Right cardiac atrium (tissue), 5 donors: ENCODE data around the gene DCTN4. TPM values are rescaled to one million over a fixed set of nuclear protein-coding genes. Genes with fewer than 3 reads are reported as not detected.
"Not testable (repeated sequence)": the region's sequence is repeated elsewhere in the genome, so short reads cannot be mapped to it uniquely, and the experiment has no call there.

Experiments used
- ATAC-seq, 2 donors: fragments of 200-7000 bp; cut with Tn5 transposase; one replicate each; pipeline versions ENCODE4 v1.8.0 to v1.9.1; 2020; ENCODE audit warnings: moderate library complexity in 2 of 2, mild to moderate bottlenecking in 1 of 2
- DNase-seq, 3 donors: peaks; one replicate each; pipeline ENCODE4 v3.0.0-alpha.2; 2020
- H3K27ac ChIP-seq: one replicate; pipeline ENCODE4 v1.5.1; 2013; ENCODE audit warnings: mild to moderate bottlenecking, low read length, control low read depth, moderate library complexity
- H3K27me3 ChIP-seq: one replicate; pipeline ENCODE4 v1.6.1; 2013; ENCODE audit not compliant: control insufficient read depth, insufficient read depth
- H3K4me1 ChIP-seq: one replicate; pipeline ENCODE4 v1.6.1; 2013; ENCODE audit warnings: low read length; ENCODE audit not compliant: control insufficient read depth, insufficient read depth
- H3K4me3 ChIP-seq: one replicate; pipeline ENCODE4 v1.5.1; 2013; ENCODE audit warnings: low read length, control low read depth
- H3K9me3 ChIP-seq: one replicate; pipeline ENCODE4 v1.6.1; 2013; ENCODE audit warnings: low read length; ENCODE audit not compliant: control insufficient read depth
- WGBS: extraction: QIAGEN DNeasy Blood & Tissue Kit; methylation state at CpG from one replicate; pipeline ENCODE4 v1.1.7; 2013; 5-methylcytosine and 5-hydroxymethylcytosine counted together
- intact Hi-C, 4 donors: fragments of 100-400 bp; cut with DNase I; formaldehyde crosslinking; loops; one replicate each; pipeline versions ENCODE4 v1.11.0 to v1.14.0; 2022 to 2023
- long read RNA-seq, 4 donors: library from polyadenylated mRNA; unstranded; transcript quantifications; one replicate each; pipeline ENCODE4 v2.0.0, GENCODE V29; 2020 to 2021
- polyA plus RNA-seq: library from polyadenylated mRNA; stranded (reverse); fragments of 200-250 nt; gene quantifications from one replicate; pipeline ENCODE4 v1.2.3, GENCODE V29; 2013
- total RNA-seq, 4 donors: library from RNA; stranded (reverse); fragmentation: NEBNext Ultra II Directional; extraction: Animal tissue kit (Norgen Biotek cat#: 25700); gene quantifications; one replicate each; pipeline ENCODE4 v1.2.1, GENCODE V29; 2021
- donor health status: healthy with polysubstance abuse.
- donor health status: DM: no; HTN: yes; CAD: no.
- donor health status: DM: no; HTN: no; CAD: no.
- donor health status: DM: no; HTN: yes; CAD: no; lungs with severe emphysema.
- donor health status: DM: yes; HTN: yes; CAD: no.

Gene DCTN4
- total RNA-seq (10 to 100 TPM; 41.8 to 51.6 (median 47.6) TPM), polyA plus RNA-seq (22.7 TPM)
- long read RNA-seq, donor 1, full-length matches to known transcripts = 38 of 56 reads
- long read RNA-seq, donor 1, partial matches to known transcripts = 6 of 56 reads
- long read RNA-seq, donor 1, other reads (novel, unspliced or antisense) = 12 of 56 reads
- long read RNA-seq, donor 2, full-length matches to known transcripts = 30 of 34 reads
- long read RNA-seq, donor 2, partial matches to known transcripts = 0 of 34 reads
- long read RNA-seq, donor 2, other reads (novel, unspliced or antisense) = 4 of 34 reads
- long read RNA-seq, donor 3, full-length matches to known transcripts = 96 of 156 reads
- long read RNA-seq, donor 3, partial matches to known transcripts = 43 of 156 reads
- long read RNA-seq, donor 3, other reads (novel, unspliced or antisense) = 17 of 156 reads
- long read RNA-seq, donor 4, full-length matches to known transcripts = 21 of 34 reads
- long read RNA-seq, donor 4, partial matches to known transcripts = 12 of 34 reads
- long read RNA-seq, donor 4, other reads (novel, unspliced or antisense) = 1 of 34 reads

GRCh38 chr5:150758531-150759333, at the start of gene DCTN4:
TSS of gene DCTN4 (minus strand) at chr5:150759017. CDS start at chr5:150758993, 24 bp downstream.
- 1% methylated on average over 51 of the region's 51 CpGs for WGBS
- peak within 1 kb of the TSS; percentile 82 for H3K4me3 ChIP-seq
- DNase-seq (peak; percentile 97 to 99 (median 99)), ATAC-seq (peak; percentile 97)
- no peaks in the 10 kb centered on the region for H3K9me3 ChIP-seq
- intact Hi-C loops = no loop called here
- peaks cover 3% of the 10 kb centered on the region for H3K4me1 ChIP-seq
- H3K27me3 ChIP-seq = no peaks in the 10 kb centered on the region
- H3K27ac ChIP-seq = peak within 1 kb of the TSS; percentile 95

DNA sequence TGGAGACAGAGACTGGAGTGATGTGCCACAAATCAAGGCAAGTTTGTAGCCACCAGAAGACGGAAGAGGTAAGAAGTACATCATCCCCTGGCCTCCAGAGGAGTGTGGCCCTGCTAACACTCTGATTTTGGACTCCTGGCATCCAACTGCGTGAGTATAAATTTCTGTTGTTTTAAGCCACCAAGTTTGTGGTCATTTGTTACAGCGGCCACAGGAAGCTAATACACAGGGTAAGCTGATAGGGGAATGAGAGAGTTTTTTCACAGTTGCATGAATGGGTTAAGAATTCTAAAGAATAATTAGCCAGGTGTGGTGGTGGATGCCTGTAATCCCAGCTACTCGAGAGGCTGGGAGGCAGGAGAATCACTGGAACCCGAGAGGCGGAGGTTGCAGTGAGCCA, 45.6 kb upstream of the DCTN4 start:
- H3K27me3 ChIP-seq = no peaks in the 10 kb centered on the region
- no peaks in the 10 kb centered on the region for H3K4me1 ChIP-seq
- 93% methylated on average over 6 of the region's 6 CpGs for WGBS
- ATAC-seq (no peak), DNase-seq (no peak)
- H3K4me3 ChIP-seq = no peak overlapping the region
- intact Hi-C loops = no loop called here
- no peaks in the 10 kb centered on the region for H3K9me3 ChIP-seq
- H3K27ac ChIP-seq = no peak overlapping the region

DNA sequence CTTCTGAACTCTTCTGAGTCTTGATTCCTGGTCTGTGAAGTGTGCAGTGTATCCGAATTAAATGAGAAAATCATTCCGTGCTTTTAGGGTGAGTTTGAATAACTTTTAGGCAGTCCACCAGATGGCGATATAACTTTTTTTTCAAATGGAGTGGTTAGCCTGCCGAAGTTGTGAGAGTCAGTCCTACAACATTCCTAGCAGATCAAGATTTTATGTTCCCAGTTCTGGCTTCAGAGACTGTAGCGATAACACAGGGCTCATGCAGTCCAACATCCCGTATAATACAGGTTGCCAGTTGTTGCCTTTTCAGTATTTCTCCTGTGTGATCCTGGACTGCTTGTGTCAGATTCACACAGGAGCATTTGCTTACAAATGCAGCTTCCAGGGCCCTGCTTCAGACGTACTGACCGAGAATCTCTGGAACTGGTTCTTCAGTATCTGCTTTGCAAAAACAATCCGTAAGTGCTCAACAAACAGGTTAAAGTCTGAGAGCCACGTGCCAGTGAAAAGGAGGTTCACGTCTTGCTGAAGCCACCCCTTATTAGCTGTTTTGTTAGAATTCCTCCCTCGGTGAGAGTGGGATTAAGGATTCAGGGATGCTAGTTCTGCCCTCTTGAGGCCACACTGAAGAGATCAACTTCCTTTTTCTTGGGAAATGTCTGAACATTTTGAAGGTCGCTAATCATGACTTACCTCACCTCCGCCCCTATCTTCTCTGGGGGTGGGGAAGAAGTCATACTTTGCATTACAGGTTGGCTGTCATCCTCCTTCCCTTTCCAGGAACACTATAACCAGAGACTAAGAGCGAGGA, 42.5 kb upstream of the DCTN4 start:
- H3K27me3 ChIP-seq = no peaks in the 10 kb centered on the region
- 7% methylated on average over 15 of the region's 15 CpGs for WGBS
- H3K4me3 ChIP-seq = peak overlapping the region; percentile 45
- H3K27ac ChIP-seq = peak overlapping the region; percentile 78
- intact Hi-C loops = no loop called here
- no peaks in the 10 kb centered on the region for H3K4me1 ChIP-seq
- DNase-seq (no peak), ATAC-seq (peak; percentile 90 to 91)
- no peaks in the 10 kb centered on the region for H3K9me3 ChIP-seq

DNA sequence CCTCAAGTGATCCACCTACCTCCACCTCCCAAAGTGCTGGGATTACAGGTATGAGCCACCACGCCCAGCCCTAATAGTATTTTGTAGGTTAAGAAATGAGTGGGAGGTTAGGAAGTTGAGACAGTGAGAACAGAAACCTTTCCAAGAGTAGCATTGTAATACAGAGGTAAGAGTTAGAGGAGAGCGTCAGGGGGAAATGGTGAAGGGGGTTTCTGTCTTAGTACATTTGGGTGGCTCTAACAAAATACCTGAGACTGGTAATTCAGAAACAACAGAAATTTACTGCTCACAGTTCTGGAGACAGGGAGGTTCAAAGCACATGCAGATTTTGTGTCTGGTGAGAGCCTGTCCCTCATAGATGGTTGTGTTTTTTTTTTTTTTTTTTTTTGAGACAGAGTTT, 38.6 kb upstream of the DCTN4 start:
- H3K27me3 ChIP-seq = no peaks in the 10 kb centered on the region
- WGBS = 96% methylated on average over 2 of the region's 2 CpGs
- H3K4me1 ChIP-seq = no peaks in the 10 kb centered on the region
- no peaks in the 10 kb centered on the region for H3K9me3 ChIP-seq
- no peak overlapping the region for H3K27ac ChIP-seq
- DNase-seq = no peak
- ATAC-seq = no peak
- intact Hi-C loops = no loop called here
- H3K4me3 ChIP-seq = no peak overlapping the region

DNA sequence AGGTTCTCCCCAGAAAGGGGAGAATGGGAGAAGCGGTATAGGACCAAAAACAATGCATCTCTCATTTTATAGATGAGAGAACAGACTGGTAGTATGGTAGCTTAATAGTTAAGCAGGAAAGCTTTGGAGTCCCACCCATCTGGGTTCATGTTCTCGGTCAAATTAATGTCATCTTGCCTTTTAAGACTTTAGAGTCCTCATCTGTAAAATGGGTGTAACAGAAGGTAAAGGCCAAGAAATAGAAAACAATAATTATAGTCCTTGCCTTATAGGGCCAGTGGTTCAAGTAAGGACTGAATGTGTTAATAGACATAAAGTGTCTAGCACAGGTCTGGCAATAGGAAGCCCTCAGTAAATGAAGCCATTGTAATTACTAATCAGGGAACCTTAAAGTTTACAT, 36.1 kb upstream of the DCTN4 start:
- DNase-seq (no peak), ATAC-seq (no peak)
- 86% methylated on average over 2 of the region's 2 CpGs for WGBS
- intact Hi-C loops = no loop called here
- no peak overlapping the region for H3K27ac ChIP-seq
- no peaks in the 10 kb centered on the region for H3K27me3 ChIP-seq
- no peak overlapping the region for H3K4me3 ChIP-seq
- peaks cover 4% of the 10 kb centered on the region for H3K4me1 ChIP-seq
- H3K9me3 ChIP-seq = no peaks in the 10 kb centered on the region

- WGBS = 90% methylated on average over 2 of the region's 2 CpGs
- intact Hi-C loops, H3K4me3 ChIP-seq: not testable (repeated sequence)
Observed at GRCh38 chr5:150793423-150793888, 34.6 kb upstream of the DCTN4 start.

GRCh38 chr5:150791536-150791935, 32.7 kb upstream of the DCTN4 start:
- H3K27me3 ChIP-seq = no peaks in the 10 kb centered on the region
- no peak overlapping the region for H3K27ac ChIP-seq
- no peak for DNase-seq
- intact Hi-C loops = no loop called here
- H3K9me3 ChIP-seq = no peaks in the 10 kb centered on the region
- no peak overlapping the region for H3K4me3 ChIP-seq
- ATAC-seq = no peak
- H3K4me1 ChIP-seq = peaks cover 8% of the 10 kb centered on the region

More at GRCh38 chr5:150793423-150793888, 34.6 kb upstream of the DCTN4 start:
- not testable (repeated sequence) for H3K4me1 ChIP-seq, ATAC-seq, H3K27me3 ChIP-seq, H3K27ac ChIP-seq, H3K9me3 ChIP-seq, DNase-seq

DNA sequence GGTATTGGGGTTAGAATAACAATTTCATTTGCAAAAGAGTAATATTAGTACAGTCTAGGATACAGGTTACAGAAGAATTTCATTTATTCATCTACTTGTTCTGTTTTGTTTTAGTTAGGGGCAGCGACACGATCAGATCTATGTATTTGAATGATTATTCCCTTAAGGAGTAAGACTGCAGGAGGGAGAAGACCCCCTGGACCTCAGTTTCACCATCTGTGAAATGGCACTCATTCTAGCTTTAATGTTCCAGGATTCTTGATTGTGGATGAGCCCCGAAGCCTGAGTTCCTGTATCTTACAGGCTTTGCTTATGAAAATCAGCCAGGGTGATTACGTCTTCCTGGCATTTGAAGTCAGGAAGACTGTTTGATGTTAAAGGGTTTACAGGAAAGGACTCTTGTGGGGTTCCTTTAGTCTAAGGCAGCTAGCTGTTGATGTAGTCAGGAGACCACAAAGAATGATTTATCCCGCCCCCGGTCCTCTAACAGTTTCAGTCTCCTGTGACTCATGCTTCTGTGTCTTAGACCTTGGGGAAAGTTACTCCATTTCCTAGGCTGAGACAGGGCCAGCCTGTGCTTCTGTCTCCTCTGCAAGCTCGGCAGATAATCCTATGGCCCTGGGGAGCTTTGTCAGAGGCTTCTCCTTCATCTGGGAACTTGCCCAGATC, 31.3 kb upstream of the DCTN4 start:
- Histone ChIP-seq H3K4me1 (peaks cover 8% of the 10 kb centered on the region), H3K9me3 (no peaks in the 10 kb centered on the region), H3K4me3 (no peak overlapping the region), H3K27ac (no peak overlapping the region), H3K27me3 (no peaks in the 10 kb centered on the region)
- 52% methylated on average over 7 of the region's 7 CpGs for WGBS
- peak in 2 of 3 donors; percentile 51 to 65 for DNase-seq
- intact Hi-C loops = no loop called here
- ATAC-seq = peak; percentile 83 to 97

- H3K4me3 ChIP-seq = no peak overlapping the region
- DNase-seq (peak in 1 of 3 donors; percentile 37), ATAC-seq (peak; percentile 31 to 42)
- H3K27me3 ChIP-seq = no peaks in the 10 kb centered on the region
- 68% methylated on average over 6 of the region's 6 CpGs for WGBS
- peaks cover 8% of the 10 kb centered on the region for H3K4me1 ChIP-seq
- no peaks in the 10 kb centered on the region for H3K9me3 ChIP-seq
- intact Hi-C loops = no loop called here
- peak overlapping the region; percentile 67 for H3K27ac ChIP-seq
Observed at GRCh38 chr5:150789450-150789849, 30.6 kb upstream of the DCTN4 start.

- no peaks in the 10 kb centered on the region for H3K9me3 ChIP-seq
- DNase-seq = no peak
- no peak overlapping the region for H3K4me3 ChIP-seq
- H3K27ac ChIP-seq = peak overlapping the region; percentile 67
- intact Hi-C loops = no loop called here
- H3K27me3 ChIP-seq = no peaks in the 10 kb centered on the region
- no peak for ATAC-seq
- H3K4me1 ChIP-seq = peaks cover 8% of the 10 kb centered on the region
Observed at GRCh38 chr5:150788977-150789376, 30.2 kb upstream of the DCTN4 start.
